Subcutaneous adipose tissue (tissue), 4 donors: Measurements from ENCODE around the gene FARS2. TPM values are rescaled to one million over a fixed set of nuclear protein-coding genes. Genes with fewer than 3 reads are reported as not detected.

Experiments used
- CTCF ChIP-seq: fragments of 450-650 bp; IDR thresholded peaks from one replicate; pipeline ENCODE4 v1.5.1; 2016; ENCODE audit warnings: low read depth, mild to moderate bottlenecking, control low read depth, antibody characterized with exemption, moderate library complexity
- total RNA-seq, 4 donors: library from RNA; depleted of rRNA; stranded (reverse); fragments of >200 nt; gene quantifications; one replicate each; pipeline ENCODE4 v1.1.0, GENCODE V29; 2016

Gene FARS2
- total RNA-seq, result 10 to 100 TPM in 3 of 4 donors, 1 to 10 TPM in 1; 6.2 to 13.6 (median 11.3) TPM

GRCh38 chr6:5260661-5261544, at the start of gene FARS2, which contains the start of gene LYRM4:
Gene FARS2 (plus strand): TSS chr6:5261513.
Gene LYRM4 (minus strand): TSS chr6:5260950. CDS start chr6:5260733, 217 bp downstream.
- TF ChIP-seq CTCF, result no peak

GRCh38 chr6:5213836-5214235, 47.5 kb upstream of the FARS2 start:
- no peak for TF ChIP-seq CTCF

GRCh38 chr6:5214570-5215052, 46.7 kb upstream of the FARS2 start:
- TF ChIP-seq CTCF, result no peak

- TF ChIP-seq CTCF, result no peak
These were observed 46.2 kb upstream of the FARS2 start for GRCh38 chr6:5215159-5215558.

- TF ChIP-seq CTCF, result no peak
These were observed 45.5 kb upstream of the FARS2 start for GRCh38 chr6:5215799-5216198.

- no peak for TF ChIP-seq CTCF
These were observed 44.0 kb upstream of the FARS2 start for GRCh38 chr6:5217356-5217755.

GRCh38 chr6:5219011-5219691, 42.2 kb upstream of the FARS2 start:
- no peak for TF ChIP-seq CTCF
